ENCODE data around the gene TTC21A.

DNA sequence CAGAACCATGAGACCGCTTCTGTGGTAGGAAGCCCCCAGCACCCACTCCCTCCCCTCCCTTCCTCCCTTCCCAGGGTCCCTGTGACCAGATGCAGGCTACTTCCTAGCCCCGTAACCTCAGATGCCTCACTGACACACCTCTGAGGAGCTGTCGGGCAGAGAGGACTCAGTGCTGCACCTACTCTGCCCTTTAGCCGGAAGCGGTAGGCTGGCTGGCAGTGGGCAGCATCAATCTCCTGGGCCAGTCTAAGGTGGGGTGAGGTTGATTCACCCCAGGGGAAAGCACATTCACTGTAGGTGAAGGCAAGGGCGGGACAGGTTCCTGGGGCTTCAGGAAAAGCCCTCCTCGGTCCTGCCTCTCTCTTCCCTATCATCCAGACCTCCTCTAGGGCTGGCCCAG lies 26.8 kb downstream of the TTC21A start:
- TF ChIP-seq CTCF (conservative IDR thresholded peaks at IDR 0.05) = no peak
- no peak for TF ChIP-seq ZFX (IDR thresholded peaks at IDR 0.05)

Data from C4-2B (cell line).